Measurements from ENCODE around the gene COBL. TPM values are rescaled to one million over a fixed set of nuclear protein-coding genes. Genes with fewer than 3 reads are reported as not detected.

Gene COBL
- total RNA-seq, 1 experiment from 2014 or later = 51.4 TPM

GRCh38 chr7:51175992-51176388 is 140.6 kb downstream of the COBL start:
- Histone ChIP-seq H2AFZ (no peak overlapping the region), H4K20me1 (ENCODE audit: insufficient read depth) (no peaks in the 10 kb centered on the region), H3K27ac (no peak overlapping the region), H3K4me2 (no peak overlapping the region), H3K27me3 (ENCODE audit: insufficient read depth, low read depth) (no peaks in the 10 kb centered on the region), H3K4me3 (no peak overlapping the region), H3K79me2 (ENCODE audit: low read depth) (no peaks in the 10 kb centered on the region), H3K36me3 (ENCODE audit: low read depth) (no peaks in the 10 kb centered on the region), H3K4me1 (replicated peaks; ENCODE audit: insufficient read depth) (no peaks in the 10 kb centered on the region), H3F3A (ENCODE audit: insufficient read depth, low read depth) (no peaks in the 10 kb centered on the region), H3K9me3 (ENCODE audit: insufficient read depth, low read depth) (no peaks in the 10 kb centered on the region), H3K9me2 (ENCODE audit: insufficient read depth) (no peaks in the 10 kb centered on the region)
- no peak for TF ChIP-seq CTCF (conservative IDR thresholded peaks at IDR 0.05)
- no peak for TF ChIP-seq EZH2 (IDR thresholded peaks at IDR 0.05; ENCODE audit: low read depth)
- intact Hi-C loops (cut with micrococcal nuclease; ENCODE audit: unreplicated experiment) = no loop called here
- POLR2A ChIA-PET (ENCODE audit: unreplicated experiment) = interaction anchor here (0.6 to 0.7 kb wide), 2 partner anchors 134 to 641 kb away, joined by 6 read pairs; no protein-coding TSS in a partner anchor
- CTCF ChIA-PET = no interaction called here
- no peak for DNase-seq
- no TSS peak for BruUV-seq (replicated peaks)

- Histone ChIP-seq H3K4me2 (no peak overlapping the region), H3K79me2 (ENCODE audit: low read depth) (no peaks in the 10 kb centered on the region), H3F3A (ENCODE audit: insufficient read depth, low read depth) (no peaks in the 10 kb centered on the region), H3K4me3 (no peak overlapping the region), H3K9me2 (ENCODE audit: insufficient read depth) (no peaks in the 10 kb centered on the region), H3K36me3 (ENCODE audit: low read depth) (no peaks in the 10 kb centered on the region), H3K9me3 (ENCODE audit: insufficient read depth, low read depth) (no peaks in the 10 kb centered on the region), H2AFZ (no peak overlapping the region), H3K27ac (no peak overlapping the region), H4K20me1 (ENCODE audit: insufficient read depth) (no peaks in the 10 kb centered on the region), H3K27me3 (ENCODE audit: insufficient read depth, low read depth) (no peaks in the 10 kb centered on the region), H3K4me1 (replicated peaks; ENCODE audit: insufficient read depth) (no peaks in the 10 kb centered on the region)
- ChIA-PET POLR2A (ENCODE audit: unreplicated experiment) (interaction anchor here (0.6 to 0.7 kb wide), 3 partner anchors 20 to 641 kb away, joined by 6 read pairs; no protein-coding TSS in a partner anchor), CTCF (no interaction called here)
- no TSS peak for BruUV-seq (replicated peaks)
- TF ChIP-seq CTCF (conservative IDR thresholded peaks at IDR 0.05) = no peak
- no peak for TF ChIP-seq EZH2 (IDR thresholded peaks at IDR 0.05; ENCODE audit: low read depth)
- DNase-seq = no peak
- intact Hi-C loops (cut with micrococcal nuclease; ENCODE audit: unreplicated experiment) = no loop called here
These were observed 141.2 kb downstream of the COBL start for GRCh38 chr7:51175316-51175991.

- peaks cover 3% of the 10 kb centered on the region; the same call in 1 of the 2 replicates for H3F3A ChIP-seq (ENCODE audit: insufficient read depth, low read depth)
- H3K27me3 ChIP-seq (ENCODE audit: insufficient read depth, low read depth) = no peaks in the 10 kb centered on the region
- H3K4me3 ChIP-seq = no peak overlapping the region
- 0 out of 2 replicates have a peak, but pooled peaks cover 5% of the 10 kb centered on the region for H4K20me1 ChIP-seq (ENCODE audit: insufficient read depth)
- H3K4me1 ChIP-seq (replicated peaks; ENCODE audit: insufficient read depth) = peaks cover 5% of the 10 kb centered on the region; the same call in 1 of the 2 replicates
- H3K9me2 ChIP-seq (ENCODE audit: insufficient read depth) = no peaks in the 10 kb centered on the region
- no peak for DNase-seq
- TF ChIP-seq CTCF (conservative IDR thresholded peaks at IDR 0.05) = no peak
- no peak for TF ChIP-seq EZH2 (IDR thresholded peaks at IDR 0.05; ENCODE audit: low read depth)
- POLR2A ChIA-PET (ENCODE audit: unreplicated experiment) = interaction anchor here (0.7 kb wide), 1 partner anchor 1073 kb away, joined by 3 read pairs; no protein-coding TSS in a partner anchor
- no peak overlapping the region for H3K4me2 ChIP-seq
- no peaks in the 10 kb centered on the region for H3K9me3 ChIP-seq (ENCODE audit: insufficient read depth, low read depth)
- CTCF ChIA-PET = no interaction called here
- no peak overlapping the region for H3K27ac ChIP-seq
- no peaks in the 10 kb centered on the region for H3K79me2 ChIP-seq (ENCODE audit: low read depth)
- no peak overlapping the region for H2AFZ ChIP-seq
- no TSS peak for BruUV-seq (replicated peaks)
- intact Hi-C loops (cut with micrococcal nuclease; ENCODE audit: unreplicated experiment) = no loop called here
- H3K36me3 ChIP-seq (ENCODE audit: low read depth) = no peaks in the 10 kb centered on the region
These were observed 151.3 kb downstream of the COBL start for GRCh38 chr7:51165337-51165736.
